HG03280 (cell line): ENCODE data around the gene SUB1.
A peak's percentile ranks its signal among the peaks of the same experiment; 100 is the strongest.
"Not testable (repeated sequence)": the region's sequence is repeated elsewhere in the genome, so short reads cannot be mapped to it uniquely, and the experiment has no call there.

Experiments
- ATAC-seq: cut with Tn5 transposase; IDR thresholded peaks from one replicate; pipeline ENCODE4 v1.9.1; 2021; ENCODE audit warnings: mild to moderate bottlenecking, moderate library complexity; ENCODE audit not compliant: unreplicated experiment

Gene SUB1

DNA sequence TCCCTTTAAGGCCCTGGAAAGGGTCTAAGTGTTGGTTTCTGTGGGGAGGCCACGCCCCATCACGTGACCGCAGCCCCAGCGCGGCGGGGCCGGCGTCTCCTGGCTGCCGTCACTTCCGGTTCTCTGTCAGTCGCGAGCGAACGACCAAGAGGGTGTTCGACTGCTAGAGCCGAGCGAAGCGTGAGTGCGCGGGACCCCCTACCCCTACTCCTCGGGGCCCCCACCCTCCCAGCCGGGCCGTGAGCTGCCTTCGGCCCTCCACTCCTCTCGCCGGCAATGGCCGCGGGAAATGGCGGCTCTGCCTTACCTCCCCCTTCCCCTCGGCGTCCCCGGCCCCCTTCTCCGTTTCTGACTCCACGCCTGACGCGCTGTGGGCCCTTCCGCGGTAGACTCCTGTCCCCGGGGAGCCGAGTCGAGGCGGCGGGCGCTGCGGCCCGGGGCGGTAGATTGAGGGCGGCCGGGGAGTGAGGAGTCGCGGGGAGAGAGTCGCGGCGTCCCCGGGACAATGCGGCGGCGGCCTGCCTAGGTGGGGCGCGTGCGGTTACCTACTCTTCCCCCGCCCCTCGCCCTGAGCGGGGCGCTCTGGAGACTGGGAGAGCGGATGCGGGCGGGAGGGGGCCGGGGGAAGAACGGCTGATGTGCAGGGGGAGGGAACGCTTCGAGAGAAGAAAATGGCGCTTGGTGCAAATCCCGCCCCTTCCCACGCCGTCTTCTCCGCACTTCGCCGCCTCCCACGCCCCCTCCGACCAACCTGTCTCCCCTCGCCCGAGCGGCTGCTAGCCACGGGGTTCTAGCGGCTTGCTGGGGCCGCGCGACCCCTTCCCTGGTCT is at the start of gene SUB1:
Gene SUB1 (plus strand): TSS at position 112 of the 830 bp plus-strand sequence. CDS start 2,956 bp downstream, outside the sequence.
- ATAC-seq: peak; percentile 54

DNA sequence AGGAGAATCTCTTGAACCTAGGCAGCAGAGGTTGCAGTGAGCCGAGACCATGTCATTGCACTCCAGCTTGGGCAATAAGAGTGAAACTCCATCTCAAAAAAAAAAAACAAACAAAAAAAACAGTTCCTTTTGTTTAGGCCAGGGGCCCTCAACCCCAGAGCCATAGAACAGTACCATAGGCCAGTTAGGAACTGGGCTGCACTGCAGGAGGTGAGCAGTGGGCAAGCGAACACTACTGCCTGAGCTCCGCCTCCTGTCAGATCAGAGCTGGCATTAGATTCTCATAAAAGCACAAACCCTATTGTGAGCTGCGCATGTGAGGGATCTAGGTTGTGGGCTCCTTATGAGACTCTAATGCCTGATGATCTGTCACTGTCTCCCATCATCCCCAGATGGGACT is 49.1 kb upstream of the SUB1 start:
- ATAC-seq: no peak

DNA sequence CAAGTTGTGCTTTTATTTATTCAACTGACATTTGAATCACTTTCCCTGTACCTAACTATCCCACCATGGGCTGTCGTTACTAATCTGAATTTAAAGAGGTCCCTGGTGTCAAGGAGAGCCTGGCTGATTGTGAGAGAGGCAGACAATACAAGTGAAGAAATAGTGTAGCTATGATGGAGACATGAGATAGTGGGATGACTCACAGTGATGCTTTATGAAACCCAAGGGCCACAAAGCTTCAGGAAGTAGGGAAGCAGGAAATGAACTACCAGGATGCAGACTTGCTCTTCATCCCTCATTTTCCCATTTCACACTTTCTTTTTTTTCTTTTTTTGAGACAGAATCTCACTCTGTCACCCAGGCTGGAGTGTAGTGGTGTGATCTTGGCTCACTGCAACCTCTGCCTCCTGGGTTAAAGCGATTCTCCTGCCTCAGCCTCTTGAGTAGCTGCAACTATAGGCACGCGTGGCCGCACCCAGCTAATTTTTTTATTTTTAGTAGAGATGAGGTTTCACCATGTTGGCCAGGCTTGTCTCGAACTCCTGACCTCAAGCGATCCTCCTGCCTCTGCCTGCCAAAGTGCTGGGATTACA is 47.8 kb upstream of the SUB1 start:
- peak; percentile 10 for ATAC-seq

DNA sequence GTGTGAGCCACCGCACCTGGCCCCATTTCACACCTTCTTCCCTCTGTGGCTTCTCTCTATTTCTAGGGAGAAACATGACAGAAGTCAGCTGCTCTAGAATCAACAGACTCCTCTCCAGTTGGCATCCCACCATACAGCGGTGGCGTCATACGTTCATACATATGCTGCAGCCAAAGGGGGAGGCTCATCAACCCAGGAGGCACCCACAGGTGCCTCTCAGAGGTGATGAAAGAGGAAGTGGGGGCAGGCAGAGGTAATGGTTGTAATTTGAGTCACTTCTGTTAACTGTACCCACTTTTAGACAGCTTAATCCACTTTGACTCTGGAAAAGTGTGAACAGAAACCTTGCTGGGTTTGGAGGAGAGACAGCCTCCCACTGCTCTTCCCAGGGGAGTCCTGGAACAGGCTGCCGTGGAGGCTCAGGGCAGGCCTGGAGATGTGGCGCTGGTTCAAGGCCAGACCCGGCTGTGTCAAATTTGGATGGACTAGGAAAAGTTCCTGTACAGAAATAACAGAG is 47.3 kb upstream of the SUB1 start:
- ATAC-seq: peak; percentile 77

GRCh38 chr5:32539981-32540845 is 45.1 kb upstream of the SUB1 start:
- ATAC-seq: no peak

DNA sequence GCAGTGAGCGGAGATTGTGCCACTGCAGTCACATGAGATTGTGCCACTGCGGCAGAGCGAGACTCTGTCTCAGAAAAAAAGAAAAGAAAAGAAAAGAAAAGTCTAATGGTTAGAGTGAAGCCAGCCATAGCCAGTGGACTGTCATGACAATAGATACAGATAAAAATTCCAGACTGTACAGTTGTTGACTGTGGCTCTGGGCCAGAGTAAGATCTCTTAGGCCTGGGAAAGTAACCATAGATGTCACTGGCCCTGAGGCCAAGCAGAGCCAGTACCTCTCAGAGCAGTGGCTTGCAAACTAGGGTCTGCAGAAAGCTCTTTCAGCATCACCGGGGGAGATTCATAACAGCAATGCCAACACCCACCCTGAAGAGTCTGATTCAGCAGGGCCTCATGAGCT is 44.1 kb upstream of the SUB1 start:
- ATAC-seq: no peak

GRCh38 chr5:32542216-32543059 is 42.9 kb upstream of the SUB1 start:
- ATAC-seq: peak; percentile 73

DNA sequence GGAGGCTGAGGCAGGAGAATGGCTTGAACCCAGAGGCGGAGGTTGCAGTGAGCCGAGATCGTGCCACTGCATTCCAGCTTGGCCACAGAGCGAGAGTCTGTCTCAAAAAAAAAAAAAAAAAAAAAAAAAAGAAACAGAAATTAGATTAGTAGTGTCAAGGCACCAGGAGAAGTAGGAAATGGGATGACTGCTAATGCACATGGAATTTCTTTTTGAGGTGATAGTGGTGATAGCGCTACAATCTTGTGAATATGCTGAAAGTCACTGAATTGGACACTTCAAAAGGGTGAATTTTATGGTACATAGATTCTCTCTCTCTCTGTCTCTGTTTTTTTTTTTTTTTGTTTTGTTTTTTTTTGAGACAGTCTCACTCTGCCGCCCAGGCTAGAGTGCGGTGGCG is 42.1 kb upstream of the SUB1 start:
- ATAC-seq: no peak

DNA sequence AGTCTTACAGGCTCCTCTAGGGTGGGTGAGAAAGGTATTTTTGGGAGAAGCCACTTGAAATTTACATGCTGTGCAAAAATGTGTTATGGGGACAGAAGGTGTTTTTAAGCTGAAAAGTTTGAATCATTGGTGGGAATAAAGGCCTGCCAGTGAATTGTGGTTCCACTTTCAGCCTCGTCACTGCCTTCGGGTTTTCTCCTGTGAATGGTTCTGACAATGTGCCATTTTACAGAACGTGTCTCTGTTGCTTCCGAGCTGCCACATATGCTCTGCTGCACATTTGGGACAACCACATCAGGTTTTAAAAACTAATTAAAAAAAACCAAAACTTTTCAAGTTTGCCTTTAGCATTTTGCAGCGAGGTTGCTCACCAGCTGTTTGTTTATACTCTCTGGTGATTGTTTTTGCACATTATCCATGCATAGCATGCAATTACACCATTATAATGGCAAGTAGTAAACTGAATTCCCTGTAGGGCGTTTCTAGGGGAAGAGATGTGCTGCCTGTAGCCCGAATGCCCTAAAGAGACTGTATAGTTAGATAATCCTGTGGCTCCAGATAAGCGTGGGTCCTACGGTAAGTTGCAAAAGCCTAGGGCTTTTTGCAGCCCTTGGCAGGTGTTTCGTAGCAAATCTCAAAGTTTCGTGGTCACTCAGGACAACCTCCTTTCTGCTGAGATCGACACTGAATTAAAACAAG is 40.1 kb upstream of the SUB1 start:
- ATAC-seq: no peak

- ATAC-seq: no peak
Observed at GRCh38 chr5:32551194-32551593, 34.2 kb upstream of the SUB1 start.

- ATAC-seq: no peak
Observed at GRCh38 chr5:32551865-32552264, 33.5 kb upstream of the SUB1 start.

- not testable (repeated sequence) for ATAC-seq
Observed at GRCh38 chr5:32552491-32552890, 32.9 kb upstream of the SUB1 start.

DNA sequence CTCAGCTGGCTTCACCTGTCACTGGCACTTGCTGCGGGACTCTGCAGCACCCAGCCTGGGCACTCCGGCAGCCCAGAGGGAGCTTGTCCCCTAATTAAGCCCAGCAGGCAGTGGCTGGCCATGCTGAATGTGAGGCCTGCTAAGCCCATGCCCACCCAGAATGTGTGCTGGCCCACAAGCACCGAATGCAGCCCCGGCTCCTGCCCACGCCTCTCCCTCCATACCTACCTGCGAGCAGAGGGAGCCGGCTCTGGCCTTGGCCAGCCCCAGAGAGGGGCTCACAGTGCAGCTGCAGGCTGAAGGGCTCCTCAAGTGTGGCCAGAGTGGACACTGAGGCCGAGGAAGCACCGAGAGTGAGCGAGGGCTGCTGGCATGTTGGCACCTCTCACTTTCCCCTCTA is 32.4 kb upstream of the SUB1 start:
- ATAC-seq: no peak

- not testable (repeated sequence) for ATAC-seq
Observed at GRCh38 chr5:32554181-32554780, 31.1 kb upstream of the SUB1 start.

GRCh38 chr5:32556543-32556942 is 28.8 kb upstream of the SUB1 start:
- ATAC-seq: not testable (repeated sequence)

GRCh38 chr5:32559411-32559810 is 25.9 kb upstream of the SUB1 start:
- no peak for ATAC-seq

DNA sequence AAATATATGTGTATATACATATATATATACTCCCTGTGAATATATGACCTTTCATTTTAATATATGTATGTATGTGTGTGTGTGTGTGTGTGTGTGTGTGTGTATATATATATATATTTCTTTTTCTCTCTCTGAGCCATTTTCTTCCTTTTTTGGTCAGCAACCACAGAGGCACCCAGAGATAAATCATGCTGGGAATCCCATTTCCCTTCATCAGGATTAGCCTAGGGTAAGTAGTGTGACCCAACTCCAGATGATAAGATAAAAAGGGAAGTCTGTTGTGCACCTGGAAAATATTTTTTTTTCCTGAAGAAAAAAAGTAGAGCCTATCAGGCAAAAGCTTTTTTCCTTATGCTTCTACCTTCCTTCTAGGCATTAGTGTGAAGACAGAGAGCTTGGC is 25.4 kb upstream of the SUB1 start:
- ATAC-seq: no peak

- ATAC-seq: no peak
Observed at GRCh38 chr5:32562056-32562455, 23.3 kb upstream of the SUB1 start.

GRCh38 chr5:32562843-32563242 is 22.5 kb upstream of the SUB1 start:
- no peak for ATAC-seq
